Esophagus squamous epithelium (tissue), 4 donors: ENCODE measurements around the gene REV3L.

Experiments
- CTCF ChIP-seq, 6 experiments: fragments of 450-650 bp in 4 of 6; fragments of 200-600 bp in 2 of 6; sonication (generic) in 2 of 6; IDR thresholded peaks; one replicate each; pipeline ENCODE4 v1.5.1; 2016 to 2019; ENCODE audit warnings: antibody characterized with exemption in 6 of 6, mild to moderate bottlenecking in 4 of 6, moderate library complexity in 4 of 6
- POLR2A ChIP-seq, 4 donors: fragments of 450-650 bp; IDR thresholded peaks; one replicate each; pipeline ENCODE4 v1.6.1; 2017; ENCODE audit warnings: antibody characterized with exemption in 4 of 4, mild to moderate bottlenecking in 4 of 4, moderate library complexity in 3 of 4

GRCh38 chr6:111524252-111524651 lies 41.2 kb upstream of the REV3L start:
- TF ChIP-seq CTCF (IDR thresholded peaks at IDR 0.05) (no peak), POLR2A (IDR thresholded peaks at IDR 0.05) (no peak)
